Hindlimb muscle (tissue), 1 donor: ENCODE data around the gene C17orf50. TPM values are rescaled to one million over a fixed set of nuclear protein-coding genes. Genes with fewer than 3 reads are reported as not detected.

Source experiments
- DNase-seq: peaks from one replicate; pipeline ENCODE4 v3.0.0-alpha.2; 2013
- polyA plus RNA-seq: library from polyadenylated mRNA; unstranded; fragments of 120-200 nt; gene quantifications from one replicate; pipeline ENCODE4 v1.2.1, GENCODE V29; 2013; ENCODE audit not compliant: insufficient read length

The C17orf50 gene
- polyA plus RNA-seq, 1 donor: not detected

- DNase-seq: no peak
These were observed 7.5 kb upstream of the C17orf50 start, which contains the start of gene GAS2L2 for GRCh38 chr17:35752945-35753764. GAS2L2 (minus strand) TSS chr17:35753239; CDS start chr17:35752850, 389 bp downstream.

- DNase-seq: no peak
These were observed 3.4 kb upstream of the C17orf50 start for GRCh38 chr17:35757243-35757642.

GRCh38 chr17:35761601-35762000 is 914 bp downstream of the C17orf50 start:
- no peak for DNase-seq

GRCh38 chr17:35763767-35764122 is 3.1 kb downstream of the C17orf50 start:
- DNase-seq: no peak

- DNase-seq: peak; percentile 90
These were observed 3.7 kb downstream of the C17orf50 start for GRCh38 chr17:35764123-35764991.

- no peak for DNase-seq
These were observed 4.5 kb downstream of the C17orf50 start for GRCh38 chr17:35765086-35765710.

- no peak for DNase-seq
These were observed 5.2 kb downstream of the C17orf50 start for GRCh38 chr17:35765756-35766488.

- DNase-seq: no peak
These were observed 5.8 kb downstream of the C17orf50 start for GRCh38 chr17:35766489-35766877.

GRCh38 chr17:35766903-35767510 is 6.3 kb downstream of the C17orf50 start:
- peak; percentile 23 for DNase-seq

GRCh38 chr17:35768797-35769196 is 8.1 kb downstream of the C17orf50 start:
- DNase-seq: no peak

GRCh38 chr17:35769895-35770486 is 9.3 kb downstream of the C17orf50 start:
- DNase-seq: no peak

- DNase-seq: no peak
These were observed 12.4 kb downstream of the C17orf50 start for GRCh38 chr17:35773129-35773528.

GRCh38 chr17:35773679-35774425 is 13.2 kb downstream of the C17orf50 start:
- DNase-seq: no peak

GRCh38 chr17:35774499-35774898 is 13.8 kb downstream of the C17orf50 start:
- no peak for DNase-seq

GRCh38 chr17:35775039-35775438 is 14.4 kb downstream of the C17orf50 start:
- no peak for DNase-seq

GRCh38 chr17:35775583-35775982 is 14.9 kb downstream of the C17orf50 start:
- DNase-seq: no peak

GRCh38 chr17:35778641-35779196 is 18.0 kb downstream of the C17orf50 start:
- no peak for DNase-seq

- no peak for DNase-seq
These were observed 20.3 kb downstream of the C17orf50 start for GRCh38 chr17:35780950-35781349.

- DNase-seq: no peak
These were observed 24.2 kb downstream of the C17orf50 start for GRCh38 chr17:35784895-35785294.

- DNase-seq: no peak
These were observed 26.3 kb downstream of the C17orf50 start for GRCh38 chr17:35786941-35787432.
